GM04504 (cell line): ENCODE data around the gene CD27.
"Not testable (repeated sequence)": the region's sequence is repeated elsewhere in the genome, so short reads cannot be mapped to it uniquely, and the experiment has no call there.

Experiments used
- DNase-seq: peaks from one replicate; pipeline ENCODE4 v3.0.0-alpha.2; 2012; ENCODE audit warnings: low read depth

Gene CD27

GRCh38 chr12:6461401-6462233 is 16.9 kb downstream of the CD27 start:
- no peak for DNase-seq

GRCh38 chr12:6462234-6462995 is 17.7 kb downstream of the CD27 start:
- DNase-seq: no peak

GRCh38 chr12:6463216-6463615 is 18.5 kb downstream of the CD27 start:
- DNase-seq: no peak

- no peak for DNase-seq
Observed at GRCh38 chr12:6463858-6464257, 19.1 kb downstream of the CD27 start.

GRCh38 chr12:6464531-6464930 is 19.8 kb downstream of the CD27 start:
- no peak for DNase-seq

GRCh38 chr12:6465467-6466183 is 20.9 kb downstream of the CD27 start:
- DNase-seq: peak; percentile 52

- no peak for DNase-seq
Observed at GRCh38 chr12:6466184-6466573, 21.4 kb downstream of the CD27 start.

GRCh38 chr12:6466751-6467150 is 22.0 kb downstream of the CD27 start:
- DNase-seq: not testable (repeated sequence)

GRCh38 chr12:6467571-6468282 is 23.0 kb downstream of the CD27 start:
- DNase-seq: not testable (repeated sequence)

GRCh38 chr12:6468283-6468575 is 23.5 kb downstream of the CD27 start:
- no peak for DNase-seq

GRCh38 chr12:6469092-6469491 is 24.3 kb downstream of the CD27 start:
- no peak for DNase-seq

- no peak for DNase-seq
Observed at GRCh38 chr12:6469609-6470374, 25.0 kb downstream of the CD27 start.

- peak; percentile 95 for DNase-seq
Observed at GRCh38 chr12:6470375-6471163, 25.8 kb downstream of the CD27 start, which contains the start of gene VAMP1. Gene VAMP1 (minus strand): TSS chr12:6470677. CDS start chr12:6470531, 146 bp downstream.

GRCh38 chr12:6471989-6472360 is 27.2 kb downstream of the CD27 start:
- DNase-seq: peak; percentile 36

- no peak for DNase-seq
Observed at GRCh38 chr12:6472491-6472890, 27.7 kb downstream of the CD27 start.

- not testable (repeated sequence) for DNase-seq
Observed at GRCh38 chr12:6475233-6475975, 30.6 kb downstream of the CD27 start.

- peak; percentile 27 for DNase-seq
Observed at GRCh38 chr12:6476489-6476888, 31.7 kb downstream of the CD27 start.

- DNase-seq: not testable (repeated sequence)
Observed at GRCh38 chr12:6477601-6478377, 33.0 kb downstream of the CD27 start.

GRCh38 chr12:6478416-6478815 is 33.7 kb downstream of the CD27 start:
- DNase-seq: peak; percentile 67
